HCT116 (cell line): Measurements from ENCODE around the gene COG2.

ENCODE experiments used
- ELF1 ChIP-seq: IDR thresholded peaks from 2 replicates; pipeline ENCODE4 v1.6.1; 2012; ENCODE audit warnings: low read depth, borderline replicate concordance
- EZH2 ChIP-seq: fragments of 200-600 bp; sonication (generic); IDR thresholded peaks from 2 replicates; pipeline ENCODE4 v1.6.1; 2017; ENCODE audit warnings: antibody characterized with exemption, mixed run types
- POLR2A ChIP-seq: IDR thresholded peaks from 2 replicates; pipeline ENCODE4 v1.7.0; 2011; ENCODE audit warnings: borderline replicate concordance; ENCODE audit not compliant: insufficient read depth, insufficient read length; ENCODE audit errors: extremely low read depth
- RAD21 ChIP-seq: IDR thresholded peaks from 2 replicates; pipeline ENCODE4 v1.6.1; 2012; ENCODE audit warnings: low read depth, mild to moderate bottlenecking
- TCF7L2 ChIP-seq: IDR thresholded peaks from 2 replicates; pipeline ENCODE4 v1.7.0; 2011; ENCODE audit warnings: borderline replicate concordance, inconsistent platforms; ENCODE audit not compliant: insufficient read depth, insufficient read length; ENCODE audit errors: extremely low read depth

- no peak for TF ChIP-seq TCF7L2
- no peak for TF ChIP-seq EZH2
- TF ChIP-seq RAD21, result no peak
- no peak for TF ChIP-seq ELF1
- TF ChIP-seq POLR2A, result no peak
These were observed 935 bp upstream of the COG2 start for GRCh38 chr1:230641346-230641745.
